ENCODE measurements around the gene ADH5.
"Not testable (repeated sequence)": the region's sequence is repeated elsewhere in the genome, so short reads cannot be mapped to it uniquely, and the experiment has no call there.

ADH5 gene

DNA sequence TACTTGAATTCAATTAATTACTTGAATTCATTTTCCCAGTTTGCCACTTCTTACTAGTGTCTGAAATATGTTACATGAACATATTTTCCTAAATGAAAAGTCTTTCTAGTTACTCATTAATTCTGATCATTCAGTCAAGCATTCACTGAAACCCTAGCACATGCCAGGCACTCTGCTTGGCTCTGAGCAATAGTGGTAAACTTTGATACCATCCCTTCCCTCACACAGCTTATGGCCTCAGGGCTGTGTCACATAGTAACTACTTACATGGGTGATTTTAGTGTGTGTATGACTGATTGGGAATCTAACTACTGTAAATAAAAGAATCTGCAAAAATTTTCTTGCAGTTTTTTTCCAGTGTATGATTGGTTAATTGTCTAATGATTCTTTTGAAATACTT, 60.4 kb downstream of the ADH5 start:
- no peak for DNase-seq

DNA sequence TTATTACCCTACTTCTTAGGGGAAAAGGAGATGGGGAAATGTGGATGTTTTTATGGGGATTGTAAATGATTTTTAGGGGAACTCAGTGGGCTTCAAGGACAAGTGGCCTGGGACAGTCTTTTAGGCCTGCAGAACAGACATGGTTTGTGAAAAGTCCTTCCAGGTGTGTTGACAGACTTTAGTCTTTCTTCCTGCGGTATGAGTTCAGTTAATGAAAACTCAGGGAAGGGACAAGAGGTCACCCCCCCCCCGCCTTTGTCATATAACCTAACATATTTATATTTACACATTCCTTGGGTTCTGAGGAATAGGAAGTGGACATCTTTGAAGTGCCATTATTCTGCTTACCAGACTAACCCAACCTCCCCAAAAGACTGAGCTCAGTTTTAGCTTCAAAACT, 61.3 kb downstream of the ADH5 start:
- no peak for DNase-seq

DNA sequence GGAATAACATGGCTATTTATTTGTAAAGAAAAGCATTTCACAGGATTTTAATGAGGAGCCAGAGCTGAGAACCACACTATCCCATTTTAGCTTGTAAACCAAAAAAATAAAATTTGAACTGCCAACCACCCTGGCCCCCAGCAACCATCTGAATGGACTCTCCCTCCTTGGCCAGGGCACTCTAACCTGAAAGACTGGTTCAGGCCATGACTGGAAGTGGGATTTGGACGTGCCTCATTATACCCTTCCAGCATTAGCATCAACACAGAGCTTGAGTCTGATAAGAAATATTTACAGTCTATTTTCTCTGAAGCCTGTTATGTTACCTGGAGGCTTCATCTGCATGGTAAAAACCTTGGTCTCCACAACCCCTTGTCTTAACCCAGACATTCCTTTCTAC, 63.1 kb downstream of the ADH5 start:
- no peak for DNase-seq

DNA sequence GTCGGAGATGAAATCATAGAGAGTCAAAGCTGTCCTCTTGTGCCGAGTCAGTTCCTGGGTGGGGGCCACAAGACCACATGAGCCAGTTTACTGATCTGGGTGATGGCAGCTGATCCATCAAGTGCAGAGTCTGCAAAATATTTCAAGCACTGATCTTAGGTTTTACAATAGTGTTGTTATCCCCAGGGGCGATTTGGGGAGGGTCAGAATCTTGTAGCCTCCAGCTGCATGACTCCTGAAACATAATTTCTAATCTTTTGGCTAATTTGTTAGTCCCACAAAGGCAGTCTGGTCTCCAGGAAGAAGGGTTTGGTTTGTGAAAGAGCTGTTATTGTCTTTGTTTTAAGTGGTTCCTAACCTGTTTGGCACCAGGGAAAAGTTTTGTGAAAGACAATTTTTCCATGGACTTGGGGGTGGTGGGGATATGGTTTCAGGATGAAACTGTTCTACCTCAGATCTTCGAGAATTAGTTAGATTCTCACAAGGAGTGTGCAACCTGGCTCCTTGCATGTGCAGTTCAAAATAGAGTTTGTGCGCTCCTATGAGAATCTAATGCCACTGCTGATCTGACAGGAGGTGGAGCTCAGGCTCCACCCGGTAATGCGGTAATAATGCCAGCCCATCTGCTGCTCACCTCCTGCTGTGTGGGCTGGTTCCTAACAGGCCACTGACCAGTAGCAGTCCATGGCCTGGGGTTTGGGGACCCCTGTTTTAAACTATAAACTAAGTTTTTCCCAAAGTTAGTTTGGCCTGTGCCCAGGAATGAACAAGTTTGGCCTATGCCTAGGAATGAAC, 63.9 kb downstream of the ADH5 start:
- no peak for DNase-seq

DNA sequence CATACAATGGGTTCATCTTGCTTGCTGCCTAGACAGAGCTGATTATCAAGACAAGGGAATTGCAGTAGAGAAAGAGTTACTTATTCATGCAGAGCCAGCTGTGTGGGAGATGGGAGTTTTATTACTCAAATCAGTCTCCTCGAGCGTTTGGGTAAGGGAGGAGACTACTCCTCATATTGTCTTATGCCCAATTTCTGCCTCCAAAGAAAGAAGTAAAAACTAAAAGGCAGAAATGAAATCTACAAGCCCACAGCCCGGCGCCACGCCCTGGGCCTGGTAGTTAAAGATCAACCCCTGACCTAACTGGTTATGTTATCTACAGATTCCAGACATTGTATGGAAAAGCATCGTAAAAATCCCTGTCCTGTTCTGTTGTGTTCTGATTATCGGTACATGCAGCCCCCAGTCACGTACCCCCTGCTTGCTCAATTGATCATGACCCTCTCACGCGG, 64.8 kb downstream of the ADH5 start:
- DNase-seq: not testable (repeated sequence)

DNA sequence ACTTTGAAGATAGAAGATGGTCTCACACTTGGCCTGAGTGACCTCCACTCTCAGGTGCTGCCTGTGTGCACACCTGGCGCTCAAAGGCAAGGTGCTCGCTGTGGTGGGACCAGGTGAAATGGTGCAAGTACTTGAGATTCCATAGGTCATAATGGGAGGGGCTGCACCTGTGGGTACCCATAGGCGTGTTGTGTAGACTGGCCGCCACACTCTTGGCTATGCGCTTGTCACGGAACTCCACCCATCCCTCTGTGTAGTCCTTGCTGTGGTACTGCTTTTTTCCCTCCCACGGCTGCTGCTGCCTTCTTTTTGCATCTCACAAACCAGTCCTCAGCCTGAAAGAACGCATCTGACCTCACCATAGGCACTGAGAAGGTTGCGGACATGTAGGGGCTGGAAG, 66.0 kb downstream of the ADH5 start:
- no peak for DNase-seq

DNA sequence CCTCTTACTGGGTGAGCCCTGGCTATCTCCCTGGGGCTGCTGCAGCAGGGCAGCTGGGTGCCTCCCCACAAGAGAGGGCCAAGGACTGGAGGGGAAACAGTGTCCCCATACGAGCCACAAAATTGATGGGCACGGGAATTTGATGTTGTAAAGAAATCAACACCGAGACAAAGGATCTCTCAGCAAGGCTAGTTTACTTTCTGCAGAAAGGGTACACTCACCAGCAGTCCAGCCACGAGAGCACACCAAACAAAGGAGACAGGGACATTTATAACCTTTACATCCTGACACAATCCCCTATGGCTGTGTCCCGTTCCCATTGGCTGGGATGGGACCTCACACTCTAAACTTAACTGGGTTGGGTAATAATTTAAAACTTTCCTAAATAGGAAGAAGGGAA, 67.2 kb downstream of the ADH5 start:
- no peak for DNase-seq

All from SW 1271 (cell line).